ENCODE measurements around the gene SLC38A2.

DNA sequence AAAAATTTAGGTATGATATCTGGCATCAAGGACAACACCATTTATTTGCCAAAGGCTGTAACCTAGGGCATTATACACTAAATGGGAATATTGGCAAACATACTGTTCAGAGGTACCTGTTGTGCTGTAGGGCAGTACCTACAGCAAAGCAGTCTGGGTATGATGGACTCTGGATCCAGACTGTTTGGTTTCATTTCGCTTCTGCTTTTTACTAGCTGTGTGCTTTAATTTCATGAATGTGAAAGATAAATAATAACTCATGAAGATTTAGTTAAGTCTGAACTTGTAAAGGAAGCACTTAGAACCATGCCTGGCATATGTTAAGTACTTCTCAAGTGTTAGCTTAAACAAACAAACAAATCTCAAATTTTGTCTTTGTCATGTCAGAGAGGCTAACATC, 17.7 kb upstream of the SLC38A2 start:
- TF ChIP-seq CTCF (IDR thresholded peaks at IDR 0.05) (no peak), EP300 (IDR thresholded peaks at IDR 0.05) (no peak), POLR2A (IDR thresholded peaks at IDR 0.05) (no peak)

Data from tibial nerve (tissue), 4 donors.